Ectodermal cell (in vitro differentiated cells): ENCODE results near the gene SLC6A8. TPM values are rescaled to one million over a fixed set of nuclear protein-coding genes. Genes with fewer than 3 reads are reported as not detected.

Experiments used
- H3K27ac ChIP-seq: 2 replicates; pipeline ENCODE4 v1.7.0; 2013; ENCODE audit warnings: mild to moderate bottlenecking, low read depth, low read length; ENCODE audit not compliant: insufficient read depth, poor library complexity, severe bottlenecking
- H3K27me3 ChIP-seq: 2 replicates; pipeline ENCODE4 v1.7.0; 2013; ENCODE audit warnings: mild to moderate bottlenecking, low read length; ENCODE audit not compliant: insufficient read depth, control insufficient read depth, poor library complexity, severe bottlenecking
- H3K36me3 ChIP-seq: one replicate; pipeline ENCODE4 v1.7.0; 2013; ENCODE audit warnings: low read length; ENCODE audit not compliant: control insufficient read depth, insufficient read depth
- H3K4me1 ChIP-seq: one replicate; pipeline ENCODE4 v1.7.0; 2013; ENCODE audit warnings: low read length; ENCODE audit not compliant: control insufficient read depth, insufficient read depth
- H3K4me3 ChIP-seq: 2 replicates; pipeline ENCODE4 v1.7.0; 2013; ENCODE audit warnings: low read depth, low read length, control low read depth; ENCODE audit not compliant: insufficient read depth
- H3K9me3 ChIP-seq: 2 replicates; pipeline ENCODE4 v1.7.0; 2013; ENCODE audit warnings: mild to moderate bottlenecking, low read length, moderate library complexity; ENCODE audit not compliant: control insufficient read depth
- whole genome bisulfite sequencing, 2 experiments: methylation state at CpG; one replicate each; pipeline ENCODE4 v1.1.7; 2013; ENCODE audit warnings: missing lambda C conversion rate in 2 of 2; 5-methylcytosine and 5-hydroxymethylcytosine counted together
- polyA plus RNA-seq, 4 experiments: library from polyadenylated mRNA; stranded (reverse); fragments of 50-300 nt; gene quantifications; one replicate each; pipeline ENCODE4 v1.2.3, GENCODE V29; 2013

Gene SLC6A8
- polyA plus RNA-seq (2013, experiment 1 of 4), result 272 TPM
- polyA plus RNA-seq (2013, experiment 2 of 4), result 365 TPM
- polyA plus RNA-seq (2013, experiment 3 of 4), result 246 TPM
- 294 TPM for polyA plus RNA-seq (2013, experiment 4 of 4)

GRCh38 chrX:153687121-153688039, at the start of gene SLC6A8:
Gene SLC6A8, plus strand, starts transcription at chrX:153687926. Its CDS starts 649 bp downstream, at chrX:153688575.
- Histone ChIP-seq H3K4me1 (peaks cover 7% of the 10 kb centered on the region), H3K27ac (peak within 1 kb of the TSS; percentile 95), H3K4me3 (peak within 1 kb of the TSS; percentile 47), H3K27me3 (no peaks in the 10 kb centered on the region), H3K9me3 (no peaks in the 10 kb centered on the region), H3K36me3 (no peaks in the 10 kb centered on the region)
- WGBS, 2 experiments, result 1% methylated on average over 52 to 56 of the region's 66 CpGs

GRCh38 chrX:153638041-153638371, 49.7 kb upstream of the SLC6A8 start:
- Histone ChIP-seq H3K4me1 (peaks cover 5% of the 10 kb centered on the region), H3K9me3 (no peaks in the 10 kb centered on the region), H3K4me3 (no peak overlapping the region), H3K27me3 (peaks cover 29% of the 10 kb centered on the region), H3K36me3 (no peaks in the 10 kb centered on the region), H3K27ac (no peak overlapping the region)
- 92 to 94% methylated on average over 6 of the region's 6 CpGs for WGBS, 2 experiments

- Histone ChIP-seq H3K36me3 (no peaks in the 10 kb centered on the region), H3K9me3 (no peaks in the 10 kb centered on the region), H3K4me1 (peaks cover 10% of the 10 kb centered on the region), H3K27ac (no peak overlapping the region), H3K4me3 (no peak overlapping the region), H3K27me3 (peaks cover 35% of the 10 kb centered on the region)
- WGBS, 2 experiments, result 85 to 88% methylated on average over 20 of the region's 20 CpGs
These were observed 49.1 kb upstream of the SLC6A8 start for GRCh38 chrX:153638436-153639176.

GRCh38 chrX:153639177-153640044, 48.3 kb upstream of the SLC6A8 start:
- peaks cover 43% of the 10 kb centered on the region for H3K27me3 ChIP-seq
- H3K4me3 ChIP-seq, result no peak overlapping the region
- no peaks in the 10 kb centered on the region for H3K9me3 ChIP-seq
- peaks cover 10% of the 10 kb centered on the region for H3K4me1 ChIP-seq
- WGBS, 2 experiments, result 87 to 89% methylated on average over 26 to 28 of the region's 28 CpGs
- H3K36me3 ChIP-seq, result no peaks in the 10 kb centered on the region
- no peak overlapping the region for H3K27ac ChIP-seq

DNA sequence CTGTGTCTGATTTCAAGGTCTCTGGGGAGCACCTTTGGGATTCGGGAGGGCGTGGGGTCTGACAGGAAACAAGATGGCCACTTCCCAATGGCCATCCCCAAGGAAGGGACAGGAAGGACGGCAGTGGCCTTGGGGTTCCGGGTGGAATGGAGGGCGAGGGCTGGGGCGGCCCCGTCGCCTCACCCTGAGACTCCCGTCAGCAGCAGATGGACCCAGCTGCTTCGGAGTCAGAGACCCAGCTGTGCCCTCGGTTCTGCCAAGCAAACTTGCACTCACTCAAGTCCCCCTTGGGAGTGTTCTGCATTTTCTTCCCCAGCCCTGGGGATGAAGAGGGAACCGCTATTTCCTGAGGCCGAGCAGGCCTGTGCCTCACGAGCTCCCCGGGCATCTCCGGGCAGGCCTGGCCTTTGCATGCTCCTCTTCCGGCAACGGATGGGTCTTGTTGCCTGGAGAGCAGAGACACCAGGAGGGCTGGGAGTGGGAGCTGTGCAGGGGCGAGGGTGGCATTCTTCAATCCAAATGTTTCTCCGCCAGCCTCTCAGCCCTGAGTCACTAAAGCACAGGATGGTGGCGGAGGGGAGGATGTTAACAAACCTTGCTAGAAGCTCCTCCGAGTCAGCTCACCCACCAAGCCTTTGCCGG, 47.6 kb upstream of the SLC6A8 start:
- Histone ChIP-seq H3K36me3 (no peaks in the 10 kb centered on the region), H3K4me3 (no peak overlapping the region), H3K27me3 (peaks cover 50% of the 10 kb centered on the region), H3K4me1 (peaks cover 10% of the 10 kb centered on the region), H3K27ac (no peak overlapping the region), H3K9me3 (no peaks in the 10 kb centered on the region)
- WGBS, 2 experiments, result 92% methylated on average over 23 of the region's 23 CpGs

DNA sequence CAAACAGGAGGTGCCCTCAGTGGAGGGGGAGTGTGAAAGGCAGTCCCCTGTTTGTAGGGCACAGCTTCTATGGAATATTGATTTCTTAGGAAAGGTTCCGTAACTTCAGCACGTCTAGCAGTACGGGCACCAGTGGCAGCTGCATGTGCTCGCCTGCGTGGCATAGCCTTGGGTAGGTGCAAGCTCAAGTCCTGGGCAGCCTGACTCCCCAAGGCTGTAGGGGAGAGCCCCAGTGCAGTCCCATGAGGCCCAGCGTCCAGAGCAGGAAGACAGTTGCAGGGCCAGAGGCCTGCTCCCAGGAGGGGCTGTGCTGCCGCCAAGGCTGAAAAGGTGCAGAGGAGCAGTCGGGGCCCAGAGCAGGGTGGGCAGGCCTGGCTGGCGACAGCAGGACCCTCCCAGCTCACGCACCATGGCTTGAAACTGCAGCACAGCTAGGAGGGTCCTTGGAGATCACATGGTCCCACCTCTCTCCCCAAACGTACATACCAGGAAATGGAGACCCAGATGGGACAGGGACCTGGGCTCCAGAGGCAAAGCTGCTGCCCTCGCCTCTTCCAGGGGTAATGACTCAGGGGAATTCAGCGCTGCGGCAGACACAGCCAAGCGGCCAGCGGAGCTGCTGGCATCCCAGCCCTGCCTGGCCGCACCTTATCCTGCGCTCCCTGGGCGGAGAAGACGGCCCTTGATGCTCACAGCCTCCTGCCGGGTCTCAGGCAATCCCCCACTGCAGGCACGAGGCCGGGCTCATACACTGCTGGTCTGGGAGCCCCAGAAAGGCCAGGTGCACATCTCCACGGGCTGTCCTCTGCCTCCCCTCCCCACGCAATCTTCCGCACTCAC, 46.8 kb upstream of the SLC6A8 start:
- Histone ChIP-seq H3K27ac (no peak overlapping the region), H3K4me1 (peaks cover 10% of the 10 kb centered on the region), H3K4me3 (peak overlapping the region; percentile 16), H3K9me3 (no peaks in the 10 kb centered on the region), H3K27me3 (peaks cover 58% of the 10 kb centered on the region), H3K36me3 (no peaks in the 10 kb centered on the region)
- 41 to 43% methylated on average over 26 of the region's 26 CpGs for WGBS, 2 experiments

DNA sequence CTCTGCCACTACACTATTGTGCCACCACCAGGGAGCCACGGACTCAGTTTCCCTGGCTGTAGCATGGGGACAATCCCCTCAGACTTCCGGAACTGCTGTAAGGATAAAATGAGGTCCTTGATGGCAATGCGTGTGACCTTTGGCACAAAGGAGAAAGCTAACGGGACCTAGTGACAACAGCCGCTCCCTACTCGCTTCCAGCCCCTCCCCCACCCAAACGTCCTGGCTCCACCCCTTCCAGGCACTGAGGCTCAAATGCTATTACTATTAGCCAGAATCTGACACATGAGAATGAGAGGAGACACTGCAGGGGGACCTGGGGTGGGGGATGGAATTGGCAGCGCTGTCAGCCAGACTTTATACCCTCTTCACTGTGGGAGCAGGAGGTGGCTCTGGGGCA, 46.1 kb upstream of the SLC6A8 start:
- Histone ChIP-seq H3K4me3 (peak overlapping the region; percentile 16), H3K4me1 (peaks cover 10% of the 10 kb centered on the region), H3K27ac (no peak overlapping the region), H3K9me3 (no peaks in the 10 kb centered on the region), H3K36me3 (no peaks in the 10 kb centered on the region), H3K27me3 (peaks cover 65% of the 10 kb centered on the region)
- 3 to 4% methylated on average over 5 to 8 of the region's 8 CpGs for WGBS, 2 experiments

DNA sequence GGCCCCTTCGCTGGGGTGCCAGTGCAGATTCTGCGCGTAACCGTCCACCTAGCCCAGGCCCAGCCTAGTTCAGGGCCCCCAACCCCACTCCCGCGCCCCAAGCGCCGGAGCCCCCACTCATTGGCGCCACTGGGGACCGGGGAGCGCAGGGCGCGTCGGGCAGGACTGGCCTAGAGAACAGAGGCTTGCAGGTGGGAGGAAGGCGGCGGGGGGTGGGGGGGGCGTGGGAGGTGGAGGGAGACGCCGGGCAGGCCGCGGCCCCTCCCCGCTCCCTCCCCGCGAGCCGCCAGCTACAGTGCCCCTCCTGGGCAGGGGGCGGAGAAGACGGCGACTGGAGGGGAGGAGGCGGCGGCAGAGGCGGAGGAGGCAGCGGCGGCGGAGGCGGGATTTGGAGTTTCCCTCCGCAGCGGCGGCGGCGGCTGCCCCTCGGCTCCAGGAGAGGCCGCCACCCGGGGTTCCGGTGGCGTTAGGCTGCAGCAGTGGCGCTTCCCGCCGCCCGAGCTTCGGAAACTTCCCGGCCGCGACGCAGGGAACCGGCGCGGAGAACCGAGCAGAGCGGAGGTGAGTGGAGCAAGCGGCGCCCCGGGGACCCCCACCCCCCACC, 45.6 kb upstream of the SLC6A8 start:
- Histone ChIP-seq H3K36me3 (no peaks in the 10 kb centered on the region), H3K4me1 (peaks cover 10% of the 10 kb centered on the region), H3K27me3 (peaks cover 70% of the 10 kb centered on the region), H3K4me3 (peak overlapping the region; percentile 16), H3K9me3 (no peaks in the 10 kb centered on the region), H3K27ac (no peak overlapping the region)
- WGBS, 2 experiments, result 1% methylated on average over 51 to 62 of the region's 62 CpGs
